Activated CD4-positive, alpha-beta T cell treated with anti-CD3 and anti-CD28 coated beads, Interleukin-2, amount 10 ng/mL, durations not matched to agents 7 days and 5 days (primary cell): Measurements from ENCODE around the gene AGBL1. TPM values are rescaled to one million over a fixed set of nuclear protein-coding genes. Genes with fewer than 3 reads are reported as not detected.

ENCODE experiments used
- CTCF ChIA-PET: fragments of 350-600 bp; sonication (Branson Sonifier 250); formaldehyde crosslinking; loops from one replicate; lab custom pipeline; 2021; ENCODE audit warnings: antibody characterized with exemption; lab: Charles Lee
- POLR2A ChIA-PET: fragments of 350-600 bp; sonication (Branson Sonifier 250); formaldehyde crosslinking; loops from one replicate; lab custom pipeline; 2021; ENCODE audit warnings: antibody characterized with exemption; lab: Charles Lee
- DNase-seq: peaks from one replicate; pipeline ENCODE4 v3.0.0-alpha.2; 2020
- H3K27ac Mint-ChIP-seq: one replicate; pipeline ENCODE4 v1.8.0; 2021; ENCODE audit warnings: mild to moderate bottlenecking, moderate library complexity, mixed read lengths
- H3K27me3 Mint-ChIP-seq: one replicate; pipeline ENCODE4 v1.8.0; 2021; ENCODE audit warnings: mixed read lengths
- H3K36me3 Mint-ChIP-seq: one replicate; pipeline ENCODE4 v1.8.0; 2021; ENCODE audit warnings: low read depth, mixed read lengths
- H3K4me1 Mint-ChIP-seq: one replicate; pipeline ENCODE4 v1.8.0; 2021; ENCODE audit warnings: mixed read lengths
- H3K4me3 Mint-ChIP-seq: one replicate; pipeline ENCODE4 v1.8.0; 2021; ENCODE audit warnings: mild to moderate bottlenecking, moderate library complexity, mixed read lengths
- H3K9me3 Mint-ChIP-seq: one replicate; pipeline ENCODE4 v1.8.0; 2021; ENCODE audit warnings: mixed read lengths
- total RNA-seq, 2 experiments: library from RNA; stranded (reverse); gene quantifications; one replicate each; pipeline ENCODE4 v1.2.3, GENCODE V29; 2021

Gene AGBL1
- total RNA-seq, 2 experiments from 2014 or later, result not detected

- CTCF ChIA-PET, result interaction anchor here (1.0 to 2.3 kb wide), 3 partner anchors 9 to 41 kb away, joined by 3 to 6 read pairs (median 3); no protein-coding TSS in a partner anchor
- peaks cover 12% of the 10 kb centered on the region for H3K36me3 Mint-ChIP-seq
- no peaks in the 10 kb centered on the region for H3K27me3 Mint-ChIP-seq
- peak overlapping the region; percentile 87 for H3K27ac Mint-ChIP-seq
- POLR2A ChIA-PET, result no interaction called here
- DNase-seq, result peak; percentile 23
- peaks cover 4% of the 10 kb centered on the region for H3K9me3 Mint-ChIP-seq
- peak overlapping the region; percentile 44 for H3K4me3 Mint-ChIP-seq
- peaks cover 57% of the 10 kb centered on the region for H3K4me1 Mint-ChIP-seq
Observed at GRCh38 chr15:86653344-86654197, 573.9 kb downstream of the AGBL1 start.

GRCh38 chr15:86654501-86654900 lies 574.8 kb downstream of the AGBL1 start:
- Mint-ChIP-seq H3K27me3 (no peaks in the 10 kb centered on the region), H3K4me1 (peaks cover 57% of the 10 kb centered on the region), H3K4me3 (no peak overlapping the region), H3K36me3 (peaks cover 12% of the 10 kb centered on the region), H3K27ac (peak overlapping the region; percentile 58), H3K9me3 (peaks cover 4% of the 10 kb centered on the region)
- ChIA-PET POLR2A (no interaction called here), CTCF (interaction anchor here (0.6 to 2.3 kb wide), 3 partner anchors 10 to 163 kb away, joined by 3 to 6 read pairs (median 5); no protein-coding TSS in a partner anchor)
- no peak for DNase-seq

- no peak overlapping the region for H3K4me3 Mint-ChIP-seq
- no peak overlapping the region for H3K27ac Mint-ChIP-seq
- no peaks in the 10 kb centered on the region for H3K27me3 Mint-ChIP-seq
- no peaks in the 10 kb centered on the region for H3K9me3 Mint-ChIP-seq
- H3K4me1 Mint-ChIP-seq, result peaks cover 39% of the 10 kb centered on the region
- peaks cover 6% of the 10 kb centered on the region for H3K36me3 Mint-ChIP-seq
- no peak for DNase-seq
- CTCF ChIA-PET, result interaction anchor here (0.9 kb wide), 1 partner anchor 32 kb away, joined by 3 read pairs; no protein-coding TSS in a partner anchor
- POLR2A ChIA-PET, result no interaction called here
Observed at GRCh38 chr15:86657305-86657704, 577.6 kb downstream of the AGBL1 start.

- Mint-ChIP-seq H3K4me3 (no peak overlapping the region), H3K9me3 (no peaks in the 10 kb centered on the region), H3K27me3 (no peaks in the 10 kb centered on the region), H3K4me1 (peaks cover 21% of the 10 kb centered on the region), H3K36me3 (peaks cover 3% of the 10 kb centered on the region), H3K27ac (no peak overlapping the region)
- no peak for DNase-seq
- POLR2A ChIA-PET, result no interaction called here
- CTCF ChIA-PET, result no interaction called here
Observed at GRCh38 chr15:86659724-86660411, 580.2 kb downstream of the AGBL1 start.

- CTCF ChIA-PET, result no interaction called here
- no peak overlapping the region for H3K27ac Mint-ChIP-seq
Observed at GRCh38 chr15:86661580-86661979, 581.9 kb downstream of the AGBL1 start.

GRCh38 chr15:86663304-86663703 lies 583.6 kb downstream of the AGBL1 start:
- CTCF ChIA-PET, result no interaction called here
- Mint-ChIP-seq H3K27ac (no peak overlapping the region), H3K9me3 (no peaks in the 10 kb centered on the region), H3K36me3 (no peaks in the 10 kb centered on the region), H3K4me3 (no peak overlapping the region), H3K4me1 (peaks cover 6% of the 10 kb centered on the region), H3K27me3 (no peaks in the 10 kb centered on the region)
- DNase-seq, result peak; percentile 32
- POLR2A ChIA-PET, result no interaction called here

More at GRCh38 chr15:86661580-86661979, 581.9 kb downstream of the AGBL1 start:
- POLR2A ChIA-PET, result no interaction called here
- DNase-seq, result no peak
- peaks cover 2% of the 10 kb centered on the region for H3K36me3 Mint-ChIP-seq
- H3K4me1 Mint-ChIP-seq, result peaks cover 11% of the 10 kb centered on the region
- no peak overlapping the region for H3K4me3 Mint-ChIP-seq
- H3K27me3 Mint-ChIP-seq, result no peaks in the 10 kb centered on the region
- no peaks in the 10 kb centered on the region for H3K9me3 Mint-ChIP-seq

GRCh38 chr15:86663979-86664378 lies 584.3 kb downstream of the AGBL1 start:
- peaks cover 2% of the 10 kb centered on the region for H3K9me3 Mint-ChIP-seq
- no peak for DNase-seq
- H3K27me3 Mint-ChIP-seq, result no peaks in the 10 kb centered on the region
- no peak overlapping the region for H3K27ac Mint-ChIP-seq
- ChIA-PET POLR2A (no interaction called here), CTCF (no interaction called here)
- H3K4me3 Mint-ChIP-seq, result no peak overlapping the region
- H3K4me1 Mint-ChIP-seq, result peaks cover 6% of the 10 kb centered on the region
- no peaks in the 10 kb centered on the region for H3K36me3 Mint-ChIP-seq

- Mint-ChIP-seq H3K27me3 (no peaks in the 10 kb centered on the region), H3K4me3 (no peak overlapping the region), H3K36me3 (no peaks in the 10 kb centered on the region)
Observed at GRCh38 chr15:86664581-86664980, 584.9 kb downstream of the AGBL1 start.

GRCh38 chr15:86676002-86676401 lies 596.3 kb downstream of the AGBL1 start:
- H3K4me1 Mint-ChIP-seq, result peaks cover 2% of the 10 kb centered on the region
- POLR2A ChIA-PET, result no interaction called here

More at GRCh38 chr15:86664581-86664980, 584.9 kb downstream of the AGBL1 start:
- H3K9me3 Mint-ChIP-seq, result peaks cover 2% of the 10 kb centered on the region
- ChIA-PET POLR2A (no interaction called here), CTCF (no interaction called here)
- peaks cover 6% of the 10 kb centered on the region for H3K4me1 Mint-ChIP-seq
- no peak for DNase-seq
- no peak overlapping the region for H3K27ac Mint-ChIP-seq

GRCh38 chr15:86677278-86677677 lies 597.6 kb downstream of the AGBL1 start:
- H3K9me3 Mint-ChIP-seq, result no peaks in the 10 kb centered on the region
- no peak for DNase-seq
- H3K36me3 Mint-ChIP-seq, result no peaks in the 10 kb centered on the region
- peaks cover 2% of the 10 kb centered on the region for H3K4me1 Mint-ChIP-seq
- ChIA-PET POLR2A (no interaction called here), CTCF (no interaction called here)
- no peak overlapping the region for H3K27ac Mint-ChIP-seq
- H3K4me3 Mint-ChIP-seq, result no peak overlapping the region
- no peaks in the 10 kb centered on the region for H3K27me3 Mint-ChIP-seq

More at GRCh38 chr15:86676002-86676401, 596.3 kb downstream of the AGBL1 start:
- DNase-seq, result no peak
- CTCF ChIA-PET, result no interaction called here
- no peak overlapping the region for H3K27ac Mint-ChIP-seq
- H3K9me3 Mint-ChIP-seq, result no peaks in the 10 kb centered on the region
- H3K36me3 Mint-ChIP-seq, result no peaks in the 10 kb centered on the region
- H3K4me3 Mint-ChIP-seq, result no peak overlapping the region
- no peaks in the 10 kb centered on the region for H3K27me3 Mint-ChIP-seq

GRCh38 chr15:86685263-86685662 lies 605.6 kb downstream of the AGBL1 start:
- H3K4me3 Mint-ChIP-seq, result no peak overlapping the region
- H3K4me1 Mint-ChIP-seq, result no peaks in the 10 kb centered on the region
- no peak overlapping the region for H3K27ac Mint-ChIP-seq
- H3K27me3 Mint-ChIP-seq, result no peaks in the 10 kb centered on the region
- CTCF ChIA-PET, result no interaction called here
- peaks cover 3% of the 10 kb centered on the region for H3K9me3 Mint-ChIP-seq
- no peaks in the 10 kb centered on the region for H3K36me3 Mint-ChIP-seq
- no peak for DNase-seq
- POLR2A ChIA-PET, result no interaction called here

- ChIA-PET POLR2A (no interaction called here), CTCF (interaction anchor here (1.5 kb wide), 1 partner anchor 54 kb away, joined by 3 read pairs; no protein-coding TSS in a partner anchor)
- no peaks in the 10 kb centered on the region for H3K4me1 Mint-ChIP-seq
Observed at GRCh38 chr15:86689006-86689405, 609.3 kb downstream of the AGBL1 start.

GRCh38 chr15:86690566-86690965 lies 610.9 kb downstream of the AGBL1 start:
- Mint-ChIP-seq H3K27ac (no peak overlapping the region), H3K9me3 (peaks cover 5% of the 10 kb centered on the region), H3K27me3 (peaks cover 1% of the 10 kb centered on the region), H3K36me3 (no peaks in the 10 kb centered on the region), H3K4me3 (no peak overlapping the region), H3K4me1 (no peaks in the 10 kb centered on the region)
- CTCF ChIA-PET, result interaction anchor here (0.5 kb wide), 1 partner anchor 263 kb away, joined by 5 read pairs; no protein-coding TSS in a partner anchor
- DNase-seq, result peak; percentile 6
- POLR2A ChIA-PET, result no interaction called here

More at GRCh38 chr15:86689006-86689405, 609.3 kb downstream of the AGBL1 start:
- H3K9me3 Mint-ChIP-seq, result peaks cover 5% of the 10 kb centered on the region
- H3K27ac Mint-ChIP-seq, result no peak overlapping the region
- H3K36me3 Mint-ChIP-seq, result no peaks in the 10 kb centered on the region
- DNase-seq, result no peak
- H3K4me3 Mint-ChIP-seq, result no peak overlapping the region
- no peaks in the 10 kb centered on the region for H3K27me3 Mint-ChIP-seq
